Activated CD8-positive, alpha-beta T cell treated with anti-CD3 and anti-CD28 coated beads, Interleukin-2, amount 10 ng/mL, durations not matched to agents 7 days and 5 days (primary cell): ENCODE measurements around the gene TAF3. TPM values are rescaled to one million over a fixed set of nuclear protein-coding genes. Genes with fewer than 3 reads are reported as not detected.

Source experiments
- ATAC-seq: fragments of 150-1000 bp; cut with Tn5 transposase; one replicate; pipeline ENCODE4 v1.10.0; 2021; ENCODE audit warnings: moderate library complexity
- CTCF ChIA-PET: fragments of 350-600 bp; sonication (Branson Sonifier 250); formaldehyde crosslinking; loops from one replicate; lab custom pipeline; 2021; ENCODE audit warnings: antibody characterized with exemption; lab: Charles Lee
- POLR2A ChIA-PET: fragments of 350-600 bp; sonication (Branson Sonifier 250); formaldehyde crosslinking; loops from one replicate; lab custom pipeline; 2021; ENCODE audit warnings: antibody characterized with exemption; lab: Charles Lee
- DNase-seq: peaks from one replicate; pipeline ENCODE4 v3.0.0-alpha.2; 2020
- H3K27ac Mint-ChIP-seq: one replicate; pipeline ENCODE4 v1.8.0; 2021; ENCODE audit warnings: mild to moderate bottlenecking, mixed read lengths
- H3K27me3 Mint-ChIP-seq: one replicate; pipeline ENCODE4 v1.8.0; 2021; ENCODE audit warnings: low read depth, mixed read lengths
- H3K36me3 Mint-ChIP-seq: one replicate; pipeline ENCODE4 v1.8.0; 2021; ENCODE audit warnings: low read depth, mixed read lengths
- H3K4me1 Mint-ChIP-seq: one replicate; pipeline ENCODE4 v1.8.0; 2021; ENCODE audit warnings: low read depth, mixed read lengths
- H3K4me3 Mint-ChIP-seq: one replicate; pipeline ENCODE4 v1.8.0; 2021; ENCODE audit warnings: mild to moderate bottlenecking, mixed read lengths
- H3K9me3 Mint-ChIP-seq: one replicate; pipeline ENCODE4 v1.8.0; 2022; ENCODE audit warnings: mixed read lengths; ENCODE audit not compliant: insufficient read depth
- total RNA-seq, 2 experiments: library from RNA; stranded (reverse); gene quantifications; one replicate each; pipeline ENCODE4 v1.2.3, GENCODE V29; 2021

TAF3 gene
- total RNA-seq, 2 experiments from 2014 or later = 13.7 to 14.6 TPM

GRCh38 chr10:7886056-7886455, 67.8 kb downstream of the TAF3 start:
- Mint-ChIP-seq H3K9me3 (no peaks in the 10 kb centered on the region), H3K27ac (no peak overlapping the region), H3K36me3 (no peaks in the 10 kb centered on the region), H3K27me3 (no peaks in the 10 kb centered on the region), H3K4me3 (no peak overlapping the region), H3K4me1 (peaks cover 3% of the 10 kb centered on the region)
- CTCF ChIA-PET = no interaction called here
- POLR2A ChIA-PET = no interaction called here
- no peak for DNase-seq
- ATAC-seq = no peak

- Mint-ChIP-seq H3K36me3 (no peaks in the 10 kb centered on the region), H3K4me1 (peaks cover 3% of the 10 kb centered on the region), H3K9me3 (no peaks in the 10 kb centered on the region), H3K27me3 (no peaks in the 10 kb centered on the region), H3K27ac (no peak overlapping the region), H3K4me3 (no peak overlapping the region)
- no peak for DNase-seq
- ChIA-PET CTCF (no interaction called here), POLR2A (no interaction called here)
- ATAC-seq = no peak
Measured at GRCh38 chr10:7887174-7887816, 69.0 kb downstream of the TAF3 start.

- CTCF ChIA-PET = no interaction called here
- POLR2A ChIA-PET = no interaction called here
- H3K9me3 Mint-ChIP-seq = no peaks in the 10 kb centered on the region
- ATAC-seq (no peak), DNase-seq (no peak)
- peaks cover 3% of the 10 kb centered on the region for H3K4me1 Mint-ChIP-seq
- H3K27me3 Mint-ChIP-seq = no peaks in the 10 kb centered on the region
- H3K27ac Mint-ChIP-seq = no peak overlapping the region
- no peaks in the 10 kb centered on the region for H3K36me3 Mint-ChIP-seq
- no peak overlapping the region for H3K4me3 Mint-ChIP-seq
Measured at GRCh38 chr10:7889947-7890542, 71.7 kb downstream of the TAF3 start.

GRCh38 chr10:7890781-7891180, 72.5 kb downstream of the TAF3 start:
- no peaks in the 10 kb centered on the region for H3K9me3 Mint-ChIP-seq

GRCh38 chr10:7891634-7892033, 73.3 kb downstream of the TAF3 start:
- ChIA-PET CTCF (interaction anchor here (1.1 kb wide), 1 partner anchor 14 kb away, joined by 3 read pairs; no protein-coding TSS in a partner anchor), POLR2A (no interaction called here)
- DNase-seq = no peak
- Mint-ChIP-seq H3K4me1 (peaks cover 3% of the 10 kb centered on the region), H3K27me3 (no peaks in the 10 kb centered on the region), H3K27ac (no peak overlapping the region), H3K4me3 (no peak overlapping the region), H3K36me3 (peaks cover 6% of the 10 kb centered on the region), H3K9me3 (no peaks in the 10 kb centered on the region)
- ATAC-seq = no peak

More at GRCh38 chr10:7890781-7891180, 72.5 kb downstream of the TAF3 start:
- DNase-seq = no peak
- Mint-ChIP-seq H3K27ac (no peak overlapping the region), H3K4me1 (peaks cover 3% of the 10 kb centered on the region), H3K27me3 (no peaks in the 10 kb centered on the region), H3K4me3 (no peak overlapping the region), H3K36me3 (no peaks in the 10 kb centered on the region)
- ATAC-seq = no peak
- CTCF ChIA-PET = no interaction called here
- POLR2A ChIA-PET = no interaction called here

- no peak overlapping the region for H3K4me3 Mint-ChIP-seq
- CTCF ChIA-PET = interaction anchor here (1.1 kb wide), 1 partner anchor 14 kb away, joined by 3 read pairs; no protein-coding TSS in a partner anchor
Measured at GRCh38 chr10:7892146-7892545, 73.8 kb downstream of the TAF3 start.

GRCh38 chr10:7895699-7896090, 77.4 kb downstream of the TAF3 start:
- no peak for DNase-seq
- POLR2A ChIA-PET = no interaction called here

More at GRCh38 chr10:7892146-7892545, 73.8 kb downstream of the TAF3 start:
- no peak for ATAC-seq
- DNase-seq = no peak
- no peaks in the 10 kb centered on the region for H3K27me3 Mint-ChIP-seq
- peaks cover 11% of the 10 kb centered on the region for H3K36me3 Mint-ChIP-seq
- peaks cover 3% of the 10 kb centered on the region for H3K4me1 Mint-ChIP-seq
- no peak overlapping the region for H3K27ac Mint-ChIP-seq
- POLR2A ChIA-PET = no interaction called here
- H3K9me3 Mint-ChIP-seq = no peaks in the 10 kb centered on the region

GRCh38 chr10:7896297-7896696, 78.0 kb downstream of the TAF3 start:
- ATAC-seq (no peak), DNase-seq (no peak)
- Mint-ChIP-seq H3K4me1 (peaks cover 9% of the 10 kb centered on the region), H3K36me3 (peaks cover 28% of the 10 kb centered on the region), H3K27ac (no peak overlapping the region), H3K27me3 (no peaks in the 10 kb centered on the region), H3K9me3 (no peaks in the 10 kb centered on the region), H3K4me3 (no peak overlapping the region)
- POLR2A ChIA-PET = no interaction called here
- CTCF ChIA-PET = no interaction called here

More at GRCh38 chr10:7895699-7896090, 77.4 kb downstream of the TAF3 start:
- Mint-ChIP-seq H3K4me1 (peaks cover 9% of the 10 kb centered on the region), H3K4me3 (no peak overlapping the region), H3K27me3 (no peaks in the 10 kb centered on the region), H3K9me3 (no peaks in the 10 kb centered on the region), H3K27ac (no peak overlapping the region), H3K36me3 (peaks cover 28% of the 10 kb centered on the region)
- ATAC-seq = no peak
- CTCF ChIA-PET = no interaction called here

GRCh38 chr10:7901256-7901655, 83.0 kb downstream of the TAF3 start:
- Mint-ChIP-seq H3K27me3 (no peaks in the 10 kb centered on the region), H3K36me3 (peaks cover 26% of the 10 kb centered on the region), H3K4me3 (no peak overlapping the region), H3K4me1 (peaks cover 9% of the 10 kb centered on the region), H3K27ac (no peak overlapping the region), H3K9me3 (no peaks in the 10 kb centered on the region)
- DNase-seq (no peak), ATAC-seq (no peak)
- CTCF ChIA-PET = no interaction called here
- POLR2A ChIA-PET = no interaction called here

GRCh38 chr10:7902413-7902812, 84.1 kb downstream of the TAF3 start:
- Mint-ChIP-seq H3K27me3 (no peaks in the 10 kb centered on the region), H3K9me3 (no peaks in the 10 kb centered on the region), H3K36me3 (peaks cover 15% of the 10 kb centered on the region), H3K27ac (no peak overlapping the region), H3K4me3 (no peak overlapping the region), H3K4me1 (peaks cover 9% of the 10 kb centered on the region)
- DNase-seq = no peak
- POLR2A ChIA-PET = no interaction called here
- CTCF ChIA-PET = no interaction called here
- no peak for ATAC-seq

- no peak overlapping the region for H3K27ac Mint-ChIP-seq
- POLR2A ChIA-PET = no interaction called here
- ATAC-seq (no peak), DNase-seq (no peak)
- CTCF ChIA-PET = no interaction called here
- H3K27me3 Mint-ChIP-seq = no peaks in the 10 kb centered on the region
- no peaks in the 10 kb centered on the region for H3K9me3 Mint-ChIP-seq
- H3K36me3 Mint-ChIP-seq = peaks cover 7% of the 10 kb centered on the region
- no peak overlapping the region for H3K4me3 Mint-ChIP-seq
- H3K4me1 Mint-ChIP-seq = peaks cover 7% of the 10 kb centered on the region
Measured at GRCh38 chr10:7903851-7904250, 85.5 kb downstream of the TAF3 start.

- no peak for DNase-seq
- ATAC-seq = no peak
- H3K4me1 Mint-ChIP-seq = peaks cover 3% of the 10 kb centered on the region
- H3K9me3 Mint-ChIP-seq = no peaks in the 10 kb centered on the region
- POLR2A ChIA-PET = no interaction called here
- no peaks in the 10 kb centered on the region for H3K36me3 Mint-ChIP-seq
- no peaks in the 10 kb centered on the region for H3K27me3 Mint-ChIP-seq
- CTCF ChIA-PET = no interaction called here
- H3K4me3 Mint-ChIP-seq = no peak overlapping the region
- no peak overlapping the region for H3K27ac Mint-ChIP-seq
Measured at GRCh38 chr10:7906128-7906527, 87.8 kb downstream of the TAF3 start.
